Epithelial cell of esophagus (primary cell): Measurements from ENCODE around the gene NAAA.
"Not testable (repeated sequence)": the region's sequence is repeated elsewhere in the genome, so short reads cannot be mapped to it uniquely, and the experiment has no call there.

Experiments used
- DNase-seq: peaks from one replicate; pipeline ENCODE4 v3.0.0; 2010; ENCODE audit warnings: low read depth
- H3K4me3 ChIP-seq: 2 replicates; pipeline ENCODE4 v1.5.1; 2011; ENCODE audit warnings: mild to moderate bottlenecking, low read length, control low read depth
- CTCF ChIP-seq: IDR thresholded peaks from 2 replicates; pipeline ENCODE4 v1.5.1; 2011; ENCODE audit warnings: low read depth, mild to moderate bottlenecking, low read length, control low read depth, inconsistent platforms; ENCODE audit not compliant: insufficient read depth; ENCODE audit errors: missing control alignments

Gene NAAA

GRCh38 chr4:75935628-75936027, 5.2 kb downstream of the NAAA start:
- H3K4me3 ChIP-seq: no peak overlapping the region
- TF ChIP-seq CTCF: no peak
- DNase-seq: no peak

GRCh38 chr4:75930152-75930551, 10.7 kb downstream of the NAAA start:
- no peak overlapping the region for H3K4me3 ChIP-seq
- TF ChIP-seq CTCF: no peak
- no peak for DNase-seq

GRCh38 chr4:75924916-75925315, 15.9 kb downstream of the NAAA start:
- not testable (repeated sequence) for DNase-seq, H3K4me3 ChIP-seq

- DNase-seq: no peak
- TF ChIP-seq CTCF: no peak
- no peak overlapping the region for H3K4me3 ChIP-seq
Observed at GRCh38 chr4:75924309-75924827, 16.4 kb downstream of the NAAA start.

GRCh38 chr4:75922588-75922987, 18.2 kb downstream of the NAAA start:
- no peak for TF ChIP-seq CTCF
- H3K4me3 ChIP-seq: no peak overlapping the region
- DNase-seq: no peak

GRCh38 chr4:75921910-75922309, 18.9 kb downstream of the NAAA start:
- TF ChIP-seq CTCF: no peak
- H3K4me3 ChIP-seq: no peak overlapping the region
- DNase-seq: no peak

- no peak for TF ChIP-seq CTCF
- H3K4me3 ChIP-seq: no peak overlapping the region
- no peak for DNase-seq
Observed at GRCh38 chr4:75920327-75920726, 20.5 kb downstream of the NAAA start.
